HCT116 (cell line): ENCODE results near the gene FNDC3A. TPM values are rescaled to one million over a fixed set of nuclear protein-coding genes. Genes with fewer than 3 reads are reported as not detected.

ENCODE experiments used
- ATAC-seq: fragments of 200-7000 bp; cut with Tn5 transposase; 2 replicates; pipeline ENCODE4 v1.9.1; 2020; ENCODE audit warnings: mild to moderate bottlenecking, moderate library complexity
- BruUV-seq: library from RNA; stranded (reverse); fragments of 400-500 nt; replicated peaks from 2 replicates; lab custom pipeline; 2021; lab: Mats Ljungman, UMichigan
- CTCF ChIA-PET: fragments of 300-600 bp; sonication (Branson Sonifier 250); formaldehyde crosslinking; loops from one replicate; lab custom pipeline; 2021; ENCODE audit warnings: antibody characterized with exemption; lab: Charles Lee
- POLR2A ChIA-PET: fragments of 300-600, 350-600 bp; sonication (Branson Sonifier 250); formaldehyde crosslinking; loops from one replicate; lab custom pipeline; 2021; ENCODE audit warnings: antibody characterized with exemption; lab: Charles Lee
- RAD21 ChIA-PET, 2 experiments: fragments of 300-600 bp; sonication (Branson Sonifier 250); formaldehyde crosslinking; loops; one replicate each; lab custom pipeline; 2023; ENCODE audit warnings: low total read pairs in 2 of 2; ENCODE audit not compliant: uncharacterized antibody in 2 of 2, unreplicated experiment in 2 of 2, low non-redundant PET in 1 of 2; lab: Charles Lee
- DNase-seq: peaks from one replicate; pipeline ENCODE4 v3.0.0-alpha.2; 2010; ENCODE audit warnings: low read depth, low spot score
- H2AFZ ChIP-seq: fragments of 200-600 bp; shearing (Covaris generic), sonication (generic); 2 replicates; pipeline ENCODE4 v1.6.1; 2017; ENCODE audit warnings: low read depth, mixed run types, mixed read lengths, antibody characterized with exemption, low read length; ENCODE audit not compliant: poor library complexity, severe bottlenecking
- H3K27ac ChIP-seq: 2 replicates; pipeline ENCODE4 v1.5.1; 2012; ENCODE audit warnings: low read depth, low read length
- H3K27me3 ChIP-seq: fragments of 200-600 bp; sonication (generic); 2 replicates; pipeline ENCODE4 v1.6.1; 2016; ENCODE audit warnings: mixed run types, low read length, mixed read lengths; ENCODE audit not compliant: insufficient read depth
- H3K36me3 ChIP-seq, 2 experiments: fragments of 200-500 bp in 1 of 2; fragments of 200-600 bp in 1 of 2; sonication (Bioruptor generic) in 1 of 2; sonication (generic) in 1 of 2; 2 replicates each; pipeline versions ENCODE4 v1.5.1 to v1.6.1; 2014 to 2016; ENCODE audit warnings: low read length in 2 of 2, inconsistent platforms in 1 of 2, mixed read lengths in 1 of 2, mixed run types in 1 of 2; ENCODE audit not compliant: insufficient read depth in 2 of 2, control insufficient read depth in 1 of 2
- H3K4me1 ChIP-seq, 2 experiments: fragments of 200-600 bp in 1 of 2; sonication (generic) in 1 of 2; 2 replicates each; pipeline versions ENCODE4 v1.5.1 to v1.6.1; 2012 to 2017; ENCODE audit warnings: low read length in 2 of 2, inconsistent platforms in 1 of 2, mild to moderate bottlenecking in 1 of 2, mixed read lengths in 1 of 2, mixed run types in 1 of 2, moderate library complexity in 1 of 2; ENCODE audit not compliant: insufficient read depth in 2 of 2, control insufficient read depth in 1 of 2
- H3K4me2 ChIP-seq: fragments of 200-600 bp; sonication (generic); 2 replicates; pipeline ENCODE4 v1.6.1; 2017; ENCODE audit warnings: mixed run types, low read length, mixed read lengths
- H3K4me3 ChIP-seq, 2 experiments: fragments of 200-600 bp in 1 of 2; sonication (generic) in 1 of 2; replicated peaks in 1 of 2; 2 replicates each; pipeline ENCODE4 v1.5.1; 2011 to 2016; ENCODE audit warnings: low read length in 2 of 2, control low read depth in 1 of 2, low read depth in 1 of 2, mild to moderate bottlenecking in 1 of 2, mixed read lengths in 1 of 2, mixed run types in 1 of 2
- H3K79me2 ChIP-seq: fragments of 200-600 bp; sonication (generic); 2 replicates; pipeline ENCODE4 v1.6.1; 2017; ENCODE audit warnings: mild to moderate bottlenecking, mixed run types, low read length, moderate library complexity, mixed read lengths; ENCODE audit not compliant: insufficient read depth
- H3K9ac ChIP-seq: fragments of 200-600 bp; sonication (generic); 2 replicates; pipeline ENCODE4 v1.6.1; 2016; ENCODE audit warnings: low read length, mixed read lengths
- H3K9me2 ChIP-seq: fragments of 200-600 bp; sonication (generic), shearing (Covaris generic); 2 replicates; pipeline ENCODE4 v1.6.1; 2017; ENCODE audit warnings: mixed run types, mild to moderate bottlenecking, moderate library complexity; ENCODE audit not compliant: insufficient read depth
- H3K9me3 ChIP-seq, 2 experiments: fragments of 200-500 bp in 1 of 2; fragments of 200-600 bp in 1 of 2; sonication (Bioruptor generic) in 1 of 2; sonication (generic) in 1 of 2; 2 replicates each; pipeline ENCODE4 v1.6.1; 2014 to 2017; ENCODE audit warnings: low read length in 2 of 2, mixed read lengths in 2 of 2, inconsistent platforms in 1 of 2, low read depth in 1 of 2, mild to moderate bottlenecking in 1 of 2, mixed run types in 1 of 2, moderate library complexity in 1 of 2; ENCODE audit not compliant: control insufficient read depth in 1 of 2, insufficient read depth in 1 of 2
- H4K20me1 ChIP-seq: fragments of 200-600 bp; sonication (generic), shearing (Covaris generic); 2 replicates; pipeline ENCODE4 v1.6.1; 2017; ENCODE audit warnings: mixed run types, mild to moderate bottlenecking, moderate library complexity; ENCODE audit not compliant: insufficient read depth
- ELF1 ChIP-seq: IDR thresholded peaks from 2 replicates; pipeline ENCODE4 v1.6.1; 2012; ENCODE audit warnings: low read depth, borderline replicate concordance
- POLR2AphosphoS5 ChIP-seq: IDR thresholded peaks from 2 replicates; pipeline ENCODE4 v1.6.1; 2011; ENCODE audit warnings: mild to moderate bottlenecking, low read depth, low read length, moderate library complexity
- REST ChIP-seq: IDR thresholded peaks from 2 replicates; pipeline ENCODE4 v1.6.1; 2012; ENCODE audit warnings: low read depth
- SIN3A ChIP-seq: IDR thresholded peaks from 2 replicates; pipeline ENCODE4 v1.6.1; 2012; ENCODE audit warnings: low read depth
- YY1 ChIP-seq: IDR thresholded peaks from 2 replicates; pipeline ENCODE4 v1.6.1; 2011; ENCODE audit warnings: low read length, low read depth, moderate library complexity, mild to moderate bottlenecking; ENCODE audit not compliant: insufficient replicate concordance; ENCODE audit errors: extremely low read depth
- ZBTB33 ChIP-seq: IDR thresholded peaks from 2 replicates; pipeline ENCODE4 v1.6.1; 2011; ENCODE audit warnings: mild to moderate bottlenecking, low read length, moderate library complexity; ENCODE audit not compliant: insufficient replicate concordance; ENCODE audit errors: extremely low read depth
- intact Hi-C: fragments of 100-400 bp; cut with micrococcal nuclease; formaldehyde crosslinking; loops from 2 replicates; pipeline ENCODE4 v1.10.0; 2022
- total RNA-seq: library from RNA; stranded (reverse); gene quantifications from one replicate; pipeline ENCODE4 v1.2.1, GENCODE V29; 2021; ENCODE audit not compliant: unreplicated experiment

FNDC3A gene
- total RNA-seq, 1 experiment from 2014 or later = 30.5 TPM

- Histone ChIP-seq H4K20me1 (no peaks in the 10 kb centered on the region), H3K27ac (no peak overlapping the region), H2AFZ (no peak overlapping the region), H3K79me2 (peaks cover 8% of the 10 kb centered on the region), H3K27me3 (peaks cover 9% of the 10 kb centered on the region; the same call in 1 of the 2 replicates), H3K4me2 (no peak overlapping the region), H3K9ac (no peak overlapping the region), H3K4me1 (peaks cover 4 to 15% of the 10 kb centered on the region in 2 experiments; a peak in 3 of 4 replicates), H3K4me3 (no peak overlapping the region), H3K36me3 (no peaks in the 10 kb centered on the region), H3K9me3 (no peaks in the 10 kb centered on the region), H3K9me2 (peaks cover 8% of the 10 kb centered on the region; the same call in 1 of the 2 replicates)
- intact Hi-C loops = no loop called here
- ATAC-seq (no peak), DNase-seq (no peak)
- POLR2A ChIA-PET = no interaction called here
- TF ChIP-seq POLR2AphosphoS5 = no peak
- no peak for TF ChIP-seq YY1
- no peak for TF ChIP-seq REST
- TF ChIP-seq ZBTB33 = no peak
- TF ChIP-seq ELF1 = no peak
- no peak for TF ChIP-seq SIN3A
- CTCF ChIA-PET = interaction anchor here (1.4 kb wide), 1 partner anchor 36 kb away, joined by 6 read pairs; no protein-coding TSS in a partner anchor
- BruUV-seq = no TSS peak
- RAD21 ChIA-PET = no interaction called here
These were observed 269.4 kb downstream of the FNDC3A start for GRCh38 chr13:49245101-49245500.
